GM12891 (cell line): ENCODE results near the gene NMBR.
"Not testable (repeated sequence)": the region's sequence is repeated elsewhere in the genome, so short reads cannot be mapped to it uniquely, and the experiment has no call there.

Experiments
- DNase-seq: peaks from one replicate; pipeline ENCODE4 v3.0.0; 2011; ENCODE audit warnings: low spot score; ENCODE audit not compliant: insufficient read length
- FAIRE-seq: peaks from 2 replicates; lab custom pipeline; 2011; peaks lifted over from hg19 to GRCh38; lab: Jason Lieb, UNC
- PAX5 ChIP-seq: IDR thresholded peaks from 2 replicates; pipeline ENCODE4 v1.6.1; 2011; ENCODE audit warnings: low read length, moderate library complexity, mild to moderate bottlenecking; ENCODE audit not compliant: insufficient read depth, severe bottlenecking
- POLR2A ChIP-seq: IDR thresholded peaks from 2 replicates; pipeline ENCODE4 v1.6.1; 2011; ENCODE audit warnings: low read depth, low read length, control low read depth
- POLR2AphosphoS5 ChIP-seq: IDR thresholded peaks from 2 replicates; pipeline ENCODE4 v1.6.1; 2011; ENCODE audit warnings: low read depth, low read length, control low read depth
- POU2F2 ChIP-seq: IDR thresholded peaks from 2 replicates; pipeline ENCODE4 v1.6.1; 2011; ENCODE audit warnings: low read depth, mild to moderate bottlenecking, control low read depth, low read length, moderate library complexity
- SPI1 ChIP-seq: IDR thresholded peaks from 2 replicates; pipeline ENCODE4 v1.6.1; 2011; ENCODE audit warnings: low read depth, low read length, control low read depth
- TAF1 ChIP-seq: IDR thresholded peaks from 2 replicates; pipeline ENCODE4 v1.6.1; 2011; ENCODE audit warnings: low read depth, low read length, control low read depth

NMBR gene

GRCh38 chr6:142068416-142068815 lies 78.5 kb downstream of the NMBR start:
- TF ChIP-seq TAF1 (no peak), POLR2A (no peak), SPI1 (no peak), POLR2AphosphoS5 (no peak), POU2F2 (no peak), PAX5 (no peak)
- DNase-seq (no peak), FAIRE-seq (no peak)

- FAIRE-seq, DNase-seq: not testable (repeated sequence)
Measured at GRCh38 chr6:142062861-142063260, 84.1 kb downstream of the NMBR start.

DNA sequence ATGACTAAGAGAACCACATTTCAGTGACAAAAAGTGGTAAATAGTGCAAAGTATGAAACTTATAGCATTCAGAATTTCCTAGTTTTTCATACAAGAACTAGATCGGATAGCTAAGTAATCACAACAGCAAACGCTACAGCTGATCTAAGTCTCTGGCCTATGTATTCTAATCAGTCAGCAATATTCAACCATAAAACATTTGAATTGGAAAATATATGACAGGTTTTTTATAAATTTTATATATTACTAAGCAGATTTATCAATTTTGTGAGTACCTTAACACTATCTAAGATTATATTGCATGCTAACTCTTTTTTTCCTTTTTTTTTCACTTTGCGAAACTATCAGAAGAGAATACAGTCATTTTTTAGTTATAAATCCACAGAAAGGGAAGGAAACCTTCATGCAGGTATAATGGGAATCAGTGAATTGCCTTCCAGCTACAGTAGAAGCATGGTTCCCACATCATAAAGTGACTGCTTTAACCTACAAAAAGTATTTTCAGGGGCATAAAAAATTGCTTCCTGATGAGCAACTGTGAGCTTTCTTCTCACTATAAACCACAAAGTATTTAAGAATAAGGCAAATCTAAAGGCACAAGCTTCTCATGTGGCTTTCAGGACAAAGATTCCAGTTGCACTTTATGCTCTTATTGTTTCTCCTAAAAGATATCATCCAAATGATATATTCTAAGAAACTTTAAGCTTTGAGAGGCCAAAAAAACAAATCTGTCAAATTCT lies 88.2 kb downstream of the NMBR start:
- DNase-seq (no peak), FAIRE-seq (no peak)
- no peak for TF ChIP-seq POLR2AphosphoS5
- TF ChIP-seq TAF1 = no peak
- TF ChIP-seq POU2F2 = no peak
- no peak for TF ChIP-seq SPI1
- no peak for TF ChIP-seq POLR2A
- TF ChIP-seq PAX5 = no peak

- TF ChIP-seq POLR2A (no peak), PAX5 (no peak), POU2F2 (no peak), SPI1 (no peak), TAF1 (no peak), POLR2AphosphoS5 (no peak)
- FAIRE-seq (no peak), DNase-seq (no peak)
Measured at GRCh38 chr6:142055219-142055618, 91.7 kb downstream of the NMBR start.

- FAIRE-seq = no peak
Measured at GRCh38 chr6:142051404-142051803, 95.5 kb downstream of the NMBR start.

DNA sequence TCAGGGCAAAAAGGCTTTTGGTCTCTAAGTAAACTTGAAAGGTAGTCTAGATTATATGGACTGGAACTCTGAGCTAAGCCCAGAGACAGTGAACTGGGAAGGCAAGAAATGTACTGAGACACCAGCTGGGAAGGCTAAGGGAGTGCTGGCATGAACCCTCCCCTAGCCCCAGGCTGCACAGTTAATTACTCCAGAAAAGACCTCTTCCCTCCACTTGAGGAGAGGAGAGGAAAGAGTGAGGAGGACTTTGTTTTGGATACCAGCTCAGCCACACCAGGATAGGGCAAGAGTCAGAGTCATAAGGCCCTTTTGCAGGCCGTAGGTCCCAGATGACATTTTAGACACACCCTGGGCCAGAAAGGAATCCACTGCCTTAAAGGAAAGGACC lies 98.3 kb downstream of the NMBR start:
- TF ChIP-seq SPI1 = no peak
- TF ChIP-seq POU2F2 = no peak
- TF ChIP-seq POLR2A = no peak
- no peak for TF ChIP-seq POLR2AphosphoS5
- TF ChIP-seq PAX5 = no peak
- no peak for TF ChIP-seq TAF1
- no peak for FAIRE-seq
- DNase-seq = no peak

More at GRCh38 chr6:142051404-142051803, 95.5 kb downstream of the NMBR start:
- TF ChIP-seq POU2F2 = no peak
- no peak for TF ChIP-seq POLR2AphosphoS5
- TF ChIP-seq PAX5 = no peak
- no peak for TF ChIP-seq POLR2A
- TF ChIP-seq SPI1 = no peak
- no peak for TF ChIP-seq TAF1
- no peak for DNase-seq

DNA sequence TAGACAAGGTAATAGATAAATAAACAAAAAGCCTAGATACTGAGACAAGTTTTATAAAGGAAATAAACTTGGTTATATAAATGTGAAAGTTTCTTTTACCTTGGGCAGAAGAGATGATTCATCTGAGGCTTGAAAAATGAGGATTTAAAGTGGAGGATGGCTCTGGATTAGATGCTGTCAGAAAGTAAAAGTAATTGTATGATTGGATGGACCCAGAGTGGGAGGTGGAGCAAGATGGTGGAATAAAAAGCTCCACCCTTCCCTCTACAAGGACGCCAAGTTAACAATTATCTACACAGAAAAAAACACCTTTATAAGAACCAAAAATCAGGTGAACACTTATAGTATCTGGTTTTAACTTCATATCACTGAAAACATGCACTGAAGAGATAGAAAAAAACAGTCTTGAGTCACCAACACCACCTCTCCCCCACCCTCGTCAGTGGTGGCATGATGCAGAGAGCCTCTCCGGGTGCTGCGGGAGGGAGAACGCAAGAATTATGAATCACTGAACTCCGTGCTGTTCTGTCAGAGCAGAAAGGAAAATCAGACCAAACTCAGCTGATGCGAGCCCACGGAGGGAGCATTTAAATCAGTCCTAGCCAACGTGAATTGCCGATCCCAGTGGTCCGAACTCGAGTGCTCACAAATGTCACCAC lies 98.9 kb downstream of the NMBR start:
- no peak for TF ChIP-seq POLR2AphosphoS5
- no peak for TF ChIP-seq POLR2A
- no peak for TF ChIP-seq POU2F2
- TF ChIP-seq PAX5 = no peak
- no peak for TF ChIP-seq TAF1
- TF ChIP-seq SPI1 = no peak
- FAIRE-seq (no peak), DNase-seq (no peak)

DNA sequence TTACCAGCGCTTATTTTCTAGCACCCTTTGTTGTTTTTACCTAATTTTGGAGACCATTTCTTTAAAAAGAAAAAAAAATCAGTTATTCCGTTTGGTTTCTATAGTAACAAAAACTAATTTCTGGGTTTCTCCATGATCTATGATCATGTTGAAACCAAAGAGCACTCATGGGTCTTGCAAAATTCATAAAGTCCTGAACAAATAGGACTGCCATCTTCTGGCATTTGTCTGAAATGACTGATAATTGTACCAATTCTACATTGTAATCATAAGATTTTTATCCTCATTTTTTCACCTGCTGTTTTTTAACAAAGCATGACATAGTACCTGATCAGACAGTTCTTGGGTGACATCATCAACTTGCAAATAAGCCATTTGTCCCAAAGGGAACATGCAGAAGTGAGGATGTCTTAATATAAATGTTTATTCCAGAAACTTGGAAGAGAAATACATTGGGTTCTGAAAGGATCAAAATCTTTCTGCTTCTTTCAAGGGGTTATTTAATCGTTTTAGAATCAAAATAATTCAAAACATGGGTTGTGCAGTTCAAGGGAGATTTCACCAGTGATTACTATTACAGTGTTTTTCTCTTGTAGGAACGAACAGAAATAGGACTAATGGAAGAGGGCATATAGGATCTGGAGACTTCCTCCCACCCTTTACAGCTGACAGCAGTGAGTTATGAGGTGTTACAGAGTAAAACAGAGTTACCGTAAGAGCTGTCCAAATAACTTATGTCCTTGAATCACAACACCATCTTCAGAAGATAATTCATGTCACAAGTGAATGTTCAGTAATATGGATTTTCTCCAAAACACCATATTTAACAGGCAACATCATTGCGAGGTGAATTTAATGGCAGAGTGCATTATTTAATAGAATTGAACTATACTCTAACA lies 101.3 kb downstream of the NMBR start:
- TF ChIP-seq POLR2AphosphoS5 = no peak
- no peak for TF ChIP-seq POU2F2
- TF ChIP-seq POLR2A = no peak
- no peak for TF ChIP-seq TAF1
- no peak for TF ChIP-seq PAX5
- no peak for TF ChIP-seq SPI1
- FAIRE-seq = no peak
- DNase-seq = no peak

DNA sequence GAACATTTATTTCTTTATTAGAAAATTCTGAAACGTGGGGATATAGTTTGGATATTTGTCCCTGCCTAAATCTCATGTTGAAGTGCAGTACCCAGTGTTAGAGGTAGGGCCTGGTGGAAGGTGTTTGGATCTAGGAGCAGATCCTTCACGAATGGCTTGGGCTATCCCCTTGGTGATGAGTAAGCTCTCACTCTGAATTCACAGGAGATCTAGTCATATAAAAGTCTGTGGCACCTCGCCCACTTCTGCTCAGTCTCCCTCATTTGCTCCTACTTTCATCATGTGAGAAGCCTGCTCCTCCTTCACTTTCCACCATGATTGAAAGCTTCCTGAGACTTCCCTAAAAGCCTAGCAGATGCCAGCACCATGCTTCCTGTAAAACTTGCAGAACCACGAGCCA lies 111.0 kb downstream of the NMBR start:
- TF ChIP-seq POLR2AphosphoS5 = no peak
- no peak for TF ChIP-seq POLR2A
- no peak for TF ChIP-seq TAF1
- no peak for TF ChIP-seq POU2F2
- no peak for TF ChIP-seq PAX5
- TF ChIP-seq SPI1 = no peak
- no peak for DNase-seq
- FAIRE-seq = no peak
